GM21515 (cell line): ENCODE data around the gene QSER1.
A peak's percentile ranks its signal among the peaks of the same experiment; 100 is the strongest.

Experiments used
- ATAC-seq: cut with Tn5 transposase; IDR thresholded peaks from one replicate; pipeline ENCODE4 v1.9.1; 2021; ENCODE audit not compliant: unreplicated experiment

Gene QSER1

GRCh38 chr11:32890843-32891656 is 1.6 kb upstream of the QSER1 start:
- ATAC-seq = no peak

DNA sequence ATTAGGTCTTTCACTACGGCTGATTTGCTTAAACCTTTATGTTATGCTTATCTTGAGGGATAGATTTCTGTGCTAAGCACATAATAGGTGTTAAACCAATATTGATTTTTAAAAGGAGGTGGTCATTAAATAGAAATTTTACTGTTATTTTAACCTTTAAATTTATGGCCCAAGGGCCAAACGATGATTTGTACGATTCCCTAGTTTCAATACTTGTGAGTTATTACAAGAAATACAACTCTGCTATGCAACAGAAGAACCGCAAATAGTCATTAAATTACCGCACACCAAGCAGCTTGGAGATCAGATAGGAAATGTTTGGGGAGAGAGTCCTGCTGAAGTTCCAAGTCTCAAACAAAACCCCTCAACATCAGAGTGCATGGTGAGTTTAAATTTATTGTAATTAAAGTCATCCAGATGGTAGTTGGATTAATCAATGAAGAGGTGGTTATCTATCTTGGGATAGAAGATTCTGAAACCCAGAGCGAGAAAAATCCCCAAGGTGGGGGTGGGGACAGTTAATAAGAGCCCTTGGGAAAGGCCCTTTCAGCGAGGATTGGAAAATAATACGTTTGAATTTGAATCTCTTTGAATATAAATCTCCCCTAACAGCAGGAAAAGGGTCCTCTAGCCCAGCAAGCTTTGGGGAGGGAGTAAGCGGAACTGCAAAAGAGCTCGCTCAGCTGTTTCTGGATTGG is 805 bp upstream of the QSER1 start:
- ATAC-seq = no peak

DNA sequence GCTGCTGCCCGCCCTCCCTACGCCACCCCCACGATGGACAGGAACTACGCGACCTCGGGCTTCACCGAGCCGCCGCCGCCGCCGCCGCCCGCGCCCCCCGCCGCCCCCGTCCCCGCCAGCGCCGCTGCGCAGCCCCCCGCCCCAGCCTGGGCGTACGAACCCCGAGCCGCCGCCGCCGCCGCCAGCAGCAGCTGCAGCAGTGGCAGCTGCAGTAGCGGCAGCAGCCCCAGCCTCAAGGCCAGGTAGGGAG is 407 bp downstream of the QSER1 start:
- no peak for ATAC-seq

GRCh38 chr11:32893343-32894148 is 935 bp downstream of the QSER1 start:
- peak; percentile 33 for ATAC-seq

DNA sequence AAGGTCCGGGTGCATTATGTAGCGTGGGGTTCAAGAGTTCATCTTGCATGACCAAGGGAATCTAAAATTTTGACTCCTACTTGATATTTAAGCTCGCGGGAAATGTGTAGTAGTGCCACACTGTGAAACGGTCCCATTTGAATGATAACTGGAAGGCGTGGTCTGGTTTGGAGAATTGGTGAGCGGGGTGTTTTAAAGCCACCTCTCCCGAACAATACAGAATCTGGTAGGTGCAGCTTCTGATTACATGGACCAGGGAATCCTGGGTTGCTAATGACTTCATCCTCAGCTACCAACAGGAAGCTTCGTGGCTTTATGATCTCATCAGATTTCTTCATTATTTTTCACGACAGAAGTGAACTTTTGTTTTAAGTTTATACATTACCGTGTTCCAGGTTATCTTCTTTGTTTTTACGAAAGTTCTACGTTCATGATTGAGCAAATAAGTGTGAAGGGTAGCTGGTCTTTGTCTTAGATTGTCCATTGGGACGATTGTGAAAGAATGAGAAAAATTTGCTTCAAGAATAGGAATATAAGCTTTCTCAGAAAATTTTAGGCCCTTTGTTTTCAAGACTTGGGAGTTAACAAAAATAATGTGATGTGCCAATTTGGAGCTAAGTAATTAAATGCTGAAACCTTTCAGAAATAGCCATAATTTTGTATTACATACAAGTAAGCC is 1.7 kb downstream of the QSER1 start:
- ATAC-seq = no peak

GRCh38 chr11:32894921-32895320 is 2.3 kb downstream of the QSER1 start:
- no peak for ATAC-seq

GRCh38 chr11:32895471-32895870 is 2.9 kb downstream of the QSER1 start:
- no peak for ATAC-seq

DNA sequence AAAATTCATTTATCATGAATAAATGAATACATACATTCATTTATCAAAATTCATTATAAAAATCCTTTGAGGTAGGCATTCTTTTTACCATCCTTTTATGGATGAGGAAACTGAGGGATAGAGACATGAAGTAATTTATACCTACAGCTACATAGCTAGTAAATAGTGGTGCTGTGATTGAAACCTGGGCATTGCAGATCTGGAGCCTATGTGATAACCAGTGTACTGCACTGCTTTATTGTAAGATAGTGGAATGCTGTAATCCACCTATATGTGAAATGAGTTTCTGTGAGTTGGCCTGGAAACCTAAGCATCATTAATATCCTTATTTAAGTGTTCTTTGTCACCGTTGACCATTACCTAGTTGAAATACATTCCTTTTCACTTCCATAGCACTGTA is 4.5 kb downstream of the QSER1 start:
- ATAC-seq = no peak

DNA sequence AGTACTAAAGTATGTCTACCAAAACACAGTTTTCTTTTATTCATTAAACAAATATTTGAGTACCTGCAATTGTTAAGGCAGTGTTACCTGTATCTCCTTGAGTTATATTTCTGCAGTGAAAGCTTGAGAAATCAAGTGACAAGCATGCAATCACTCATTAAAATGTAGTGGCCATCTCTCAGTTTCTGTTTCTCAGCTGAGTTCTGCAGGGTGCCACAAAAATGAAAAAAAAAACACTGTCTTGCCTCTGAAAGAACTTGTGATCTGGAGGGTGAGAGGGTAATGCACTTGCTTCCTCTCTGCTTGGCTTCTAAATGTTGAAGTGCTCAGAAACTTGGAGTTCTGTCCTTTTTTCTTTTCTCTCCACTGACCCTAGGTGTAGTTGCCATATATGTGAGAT is 6.8 kb downstream of the QSER1 start:
- ATAC-seq = peak; percentile 66

DNA sequence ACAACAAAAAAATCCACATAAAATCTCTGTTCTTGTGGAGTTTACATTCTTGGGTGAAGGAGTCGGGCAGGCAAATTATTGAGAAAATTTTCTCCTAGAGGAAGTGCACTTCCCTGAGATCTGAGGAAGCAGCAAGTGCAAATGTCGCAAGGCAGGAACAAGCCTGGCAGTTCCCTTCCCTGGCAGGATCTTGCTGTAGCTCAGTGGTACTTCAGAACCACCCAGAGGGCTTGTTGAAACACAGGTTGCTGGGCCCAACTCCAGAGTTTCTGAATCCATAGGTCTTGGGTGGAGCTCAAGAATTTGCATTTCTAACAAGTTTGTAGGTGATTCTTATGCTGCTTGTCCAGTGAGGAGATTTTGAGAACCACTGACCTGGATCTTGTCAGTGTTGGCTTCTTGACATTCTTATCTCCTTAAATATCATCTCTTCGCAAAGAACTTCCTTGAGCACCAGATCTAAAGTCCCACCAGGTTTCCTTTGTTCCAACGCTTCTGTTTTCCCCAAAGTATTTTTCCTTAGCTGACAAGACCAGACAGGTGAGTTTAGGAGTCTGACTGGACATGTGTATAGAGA is 9.6 kb downstream of the QSER1 start:
- no peak for ATAC-seq

GRCh38 chr11:32905028-32905667 is 12.5 kb downstream of the QSER1 start:
- no peak for ATAC-seq

GRCh38 chr11:32908619-32909018 is 16.0 kb downstream of the QSER1 start:
- ATAC-seq = no peak

GRCh38 chr11:32911413-32911812 is 18.8 kb downstream of the QSER1 start:
- ATAC-seq = no peak

GRCh38 chr11:32913445-32913844 is 20.8 kb downstream of the QSER1 start:
- no peak for ATAC-seq

DNA sequence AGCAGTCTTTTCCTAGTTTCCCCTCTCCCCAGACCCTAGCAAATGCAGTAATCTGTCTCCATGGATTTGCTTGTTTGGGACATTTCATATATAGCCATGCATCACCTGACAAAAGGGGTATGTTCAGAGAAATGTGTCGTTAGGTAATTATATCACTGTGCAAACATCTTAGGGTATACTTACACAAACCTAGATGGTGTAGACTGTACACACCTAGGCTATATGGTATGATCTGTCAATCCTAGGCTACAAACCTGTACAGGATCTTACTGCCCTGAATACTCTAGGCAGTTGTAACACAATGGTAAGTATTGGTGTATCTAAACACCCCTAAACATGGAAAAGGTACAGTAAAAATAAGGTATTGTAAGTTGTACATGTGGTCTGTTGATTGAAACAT is 23.8 kb downstream of the QSER1 start:
- no peak for ATAC-seq

DNA sequence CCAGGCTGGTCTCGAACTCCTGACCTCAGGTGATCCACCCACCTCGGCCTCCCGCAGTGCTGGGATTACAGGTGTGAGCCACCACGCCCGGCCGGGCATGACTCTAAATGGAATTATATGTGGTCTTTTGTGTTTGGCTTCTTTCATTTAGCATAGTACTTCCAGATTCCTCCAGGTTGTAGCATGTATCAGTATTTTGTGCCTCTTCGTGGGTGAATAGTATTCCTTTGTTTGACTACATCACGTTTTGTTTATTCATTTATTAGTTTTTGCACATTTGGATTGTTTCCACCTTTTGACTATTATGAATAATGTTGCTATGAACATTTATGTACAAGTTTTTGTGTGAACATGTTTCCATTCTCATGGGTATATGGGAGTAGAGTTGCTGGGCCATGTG is 24.4 kb downstream of the QSER1 start:
- no peak for ATAC-seq

GRCh38 chr11:32918427-32918826 is 25.8 kb downstream of the QSER1 start:
- no peak for ATAC-seq

DNA sequence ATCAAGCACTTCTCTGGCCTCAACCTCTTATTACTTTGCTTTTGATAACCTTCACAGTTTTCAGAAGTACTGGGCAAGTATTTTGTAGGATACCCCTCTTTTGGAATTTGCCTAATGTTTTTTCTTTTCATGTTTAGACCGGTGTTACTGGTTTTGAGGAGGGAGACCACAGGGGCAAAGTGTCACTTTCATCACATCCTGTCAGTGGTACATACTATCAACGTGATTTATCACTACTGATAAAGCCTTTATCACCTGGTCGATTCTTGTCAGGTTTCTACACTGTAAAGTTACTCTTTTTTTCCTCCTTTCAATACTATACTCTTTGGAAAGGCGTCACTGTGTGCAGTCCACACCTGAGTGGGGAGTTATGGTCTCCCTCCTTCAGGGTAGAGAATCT is 26.7 kb downstream of the QSER1 start:
- no peak for ATAC-seq

- ATAC-seq = no peak
Measured at GRCh38 chr11:32920570-32920969, 28.0 kb downstream of the QSER1 start.

DNA sequence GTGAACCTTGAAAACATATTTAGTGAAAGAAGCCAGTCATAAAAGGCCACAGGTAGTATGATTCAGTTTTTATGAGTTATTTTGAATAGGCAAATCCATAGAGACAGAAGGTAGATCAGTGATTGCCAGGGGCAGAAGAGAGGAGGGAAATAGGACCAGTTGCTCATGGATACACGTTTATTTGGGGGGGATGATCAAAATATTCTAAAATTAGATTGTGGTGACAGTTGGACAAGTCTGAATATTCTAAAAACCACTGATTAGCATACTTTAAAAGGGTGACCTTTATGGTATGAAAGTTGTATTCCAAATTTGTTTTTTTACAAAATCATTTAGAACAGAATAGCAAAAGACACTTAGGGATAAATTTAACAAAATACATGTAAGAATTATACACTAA is 28.6 kb downstream of the QSER1 start:
- ATAC-seq = no peak

DNA sequence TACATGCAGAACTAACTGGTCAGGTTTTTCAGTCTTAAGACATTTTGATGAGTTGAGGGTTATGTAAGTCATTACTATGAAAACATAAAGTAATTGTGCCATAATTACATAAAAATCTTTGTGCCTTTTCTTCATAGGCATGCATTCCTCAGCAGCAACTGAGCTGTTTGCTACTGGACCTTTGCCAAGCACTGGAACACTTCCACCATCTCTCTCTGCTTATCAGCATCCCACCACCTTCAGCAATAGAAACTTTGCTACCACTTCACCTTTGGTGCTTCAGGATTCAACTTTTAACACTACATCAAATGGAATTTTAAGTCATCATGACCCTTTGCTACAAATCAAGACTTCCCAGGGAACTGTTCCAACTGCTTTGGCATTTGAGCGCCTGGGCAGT is 39.0 kb downstream of the QSER1 start:
- ATAC-seq = no peak
